ENCODE data around the gene SYT15.

Gene SYT15

GRCh38 chr10:46544989-46545791 is 33.7 kb upstream of the SYT15 start:
- no peak for DNase-seq (ENCODE audit: low spot score)

DNA sequence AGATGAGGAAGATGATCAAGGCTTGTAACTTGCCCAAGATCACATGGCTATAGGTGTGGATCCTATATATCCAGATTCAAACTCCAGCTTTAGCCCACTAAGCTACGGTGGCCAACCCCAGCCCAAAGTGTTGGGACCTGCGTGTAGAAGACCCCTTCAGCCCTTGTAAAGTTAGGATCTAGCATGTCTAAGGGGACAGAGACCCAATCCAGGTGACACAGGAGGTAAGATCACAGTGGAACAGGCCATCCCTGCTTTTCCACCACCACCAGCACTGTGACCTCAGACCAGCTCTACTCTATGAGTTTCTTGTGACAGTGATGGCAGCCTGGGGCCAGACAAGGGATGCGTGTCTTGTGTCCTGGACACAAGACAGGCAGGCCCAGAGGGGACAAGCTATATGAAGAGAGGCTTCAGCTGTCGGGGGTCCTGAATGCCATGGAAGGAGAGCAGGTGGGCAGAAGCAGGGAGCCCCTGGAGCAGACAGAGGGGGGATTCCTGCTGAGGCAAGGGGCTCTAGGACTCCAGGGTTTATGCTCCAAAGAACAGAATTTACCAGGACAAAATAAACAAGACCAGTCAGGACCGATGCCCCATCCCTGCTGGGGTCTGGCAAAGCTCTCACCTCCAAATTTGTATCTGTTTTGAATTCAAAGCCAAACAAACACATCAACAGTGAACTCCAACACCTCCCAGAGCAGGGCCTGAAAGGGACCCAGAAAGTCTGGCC is 32.9 kb upstream of the SYT15 start:
- DNase-seq (ENCODE audit: low spot score): no peak

GRCh38 chr10:46546591-46547540 is 32.1 kb upstream of the SYT15 start:
- no peak for DNase-seq (ENCODE audit: low spot score)

DNA sequence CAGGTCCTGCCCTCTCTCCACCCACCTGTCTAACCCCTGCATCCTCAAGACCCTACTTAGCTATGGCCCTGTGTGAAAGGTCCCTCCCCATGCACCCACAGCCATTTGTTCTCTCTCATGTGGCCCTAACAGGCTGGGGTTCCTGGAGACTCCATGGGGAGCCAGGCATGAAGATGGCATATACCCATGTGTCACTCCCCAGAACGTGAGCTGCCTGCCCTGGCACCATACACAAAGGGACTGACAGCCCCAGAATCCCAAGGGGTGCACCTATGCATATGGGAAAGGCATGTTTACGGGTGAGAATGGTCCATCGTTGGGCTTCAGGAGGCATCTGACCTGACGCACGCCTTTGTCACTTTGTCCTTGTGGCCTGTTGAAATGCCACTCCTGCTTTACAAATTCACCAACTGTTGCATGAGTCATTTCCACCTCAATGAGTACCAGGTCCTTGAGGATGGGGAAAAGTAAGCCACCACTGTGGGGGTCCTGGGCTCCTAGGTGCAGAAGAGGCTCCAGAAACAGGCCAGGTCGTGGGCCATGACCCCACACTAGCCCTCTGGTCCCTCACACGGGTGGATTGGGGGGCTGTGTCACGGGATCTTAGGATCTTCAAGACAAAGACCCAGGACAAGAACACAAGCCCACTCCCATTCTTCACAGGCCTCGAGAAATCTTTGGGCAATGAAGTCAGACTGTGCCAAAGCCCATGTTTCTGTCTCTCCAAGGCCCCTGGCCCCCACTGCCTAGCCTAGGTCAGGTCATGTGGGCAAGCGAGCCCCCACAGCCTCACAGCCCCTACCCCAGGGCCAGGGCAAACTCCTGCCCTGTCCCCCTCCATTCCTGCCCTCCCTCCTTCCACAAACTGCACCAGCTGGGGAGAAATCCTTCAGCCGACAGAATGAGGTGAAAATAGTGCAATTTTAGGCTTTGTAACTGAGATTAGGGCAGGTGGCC is 31.1 kb upstream of the SYT15 start:
- DNase-seq (ENCODE audit: low spot score): no peak

DNA sequence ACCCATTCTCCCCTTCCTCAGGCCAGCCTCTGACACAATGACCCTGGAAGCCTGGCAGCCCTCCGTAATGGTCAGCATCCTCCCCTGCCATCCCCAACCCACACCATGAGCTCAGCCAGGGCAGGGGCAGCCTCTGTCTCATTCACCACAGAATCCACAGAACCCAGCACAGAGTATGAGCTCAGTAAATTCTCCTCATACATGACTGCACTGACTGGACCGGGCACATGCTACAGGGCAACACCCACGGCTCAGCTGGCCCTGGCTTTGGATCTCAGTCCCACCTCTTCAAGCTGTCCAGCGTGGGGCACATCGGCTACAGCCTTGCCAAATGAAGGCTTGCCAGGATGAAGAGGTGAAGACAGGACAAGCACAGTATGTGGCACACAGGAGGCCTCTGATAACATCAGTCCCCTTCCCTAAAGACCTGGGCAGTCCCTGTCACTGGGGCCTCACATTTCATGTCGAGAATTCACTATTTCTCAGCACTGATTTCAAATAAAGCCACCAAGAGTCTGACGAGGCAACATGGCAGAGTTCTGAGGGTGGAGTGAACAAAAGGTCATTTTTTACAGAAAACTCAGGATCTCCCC is 30.3 kb upstream of the SYT15 start:
- DNase-seq (ENCODE audit: low spot score): no peak

DNA sequence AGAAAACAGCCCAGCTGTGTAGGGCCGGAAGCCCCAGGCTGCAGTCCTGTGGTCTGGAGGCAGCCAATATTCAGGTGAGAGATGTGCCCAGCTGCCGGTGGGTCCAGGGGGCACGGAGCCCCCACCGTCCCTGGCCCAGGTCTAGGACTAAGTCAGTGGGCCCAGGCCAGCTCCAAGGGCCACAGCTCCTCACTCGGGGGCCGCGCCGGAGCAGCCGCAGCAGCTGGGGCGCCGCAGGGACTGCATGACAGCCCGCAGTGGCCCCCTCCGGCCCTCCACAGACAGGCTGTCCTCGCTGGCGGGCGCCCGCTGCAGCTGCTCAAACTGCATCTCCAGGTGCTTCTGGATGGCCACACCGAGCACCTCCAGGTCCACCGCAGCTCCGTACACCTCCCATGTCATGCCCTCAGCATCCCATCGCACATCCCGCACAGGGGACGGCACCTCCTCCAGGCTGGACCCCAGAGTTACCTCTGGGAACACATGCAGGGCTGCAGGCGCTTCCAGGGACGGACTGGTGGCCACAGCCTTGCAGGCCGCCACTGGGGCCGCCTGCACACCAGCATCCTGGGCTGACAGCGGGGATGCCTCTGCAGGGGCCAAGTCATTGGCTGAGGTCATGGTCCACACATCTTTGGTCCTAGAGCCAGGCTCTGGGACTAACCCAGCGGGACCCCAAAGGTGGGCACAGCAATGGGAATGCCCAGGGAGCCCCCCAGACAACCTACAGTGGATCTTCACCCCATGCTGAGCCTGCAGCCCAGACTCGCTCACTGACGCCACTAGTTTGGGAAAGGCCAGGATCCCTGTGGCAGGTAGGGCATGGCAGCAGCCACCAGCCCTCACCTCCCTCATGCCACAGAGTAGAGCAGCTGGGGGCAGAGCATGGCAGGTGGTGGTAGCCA is 29.5 kb upstream of the SYT15 start:
- no peak for DNase-seq (ENCODE audit: low spot score)

GRCh38 chr10:46550076-46550790 is 28.7 kb upstream of the SYT15 start:
- DNase-seq (ENCODE audit: low spot score): no peak

- no peak for DNase-seq (ENCODE audit: low spot score)
Observed at GRCh38 chr10:46550795-46551700, 27.9 kb upstream of the SYT15 start.

DNA sequence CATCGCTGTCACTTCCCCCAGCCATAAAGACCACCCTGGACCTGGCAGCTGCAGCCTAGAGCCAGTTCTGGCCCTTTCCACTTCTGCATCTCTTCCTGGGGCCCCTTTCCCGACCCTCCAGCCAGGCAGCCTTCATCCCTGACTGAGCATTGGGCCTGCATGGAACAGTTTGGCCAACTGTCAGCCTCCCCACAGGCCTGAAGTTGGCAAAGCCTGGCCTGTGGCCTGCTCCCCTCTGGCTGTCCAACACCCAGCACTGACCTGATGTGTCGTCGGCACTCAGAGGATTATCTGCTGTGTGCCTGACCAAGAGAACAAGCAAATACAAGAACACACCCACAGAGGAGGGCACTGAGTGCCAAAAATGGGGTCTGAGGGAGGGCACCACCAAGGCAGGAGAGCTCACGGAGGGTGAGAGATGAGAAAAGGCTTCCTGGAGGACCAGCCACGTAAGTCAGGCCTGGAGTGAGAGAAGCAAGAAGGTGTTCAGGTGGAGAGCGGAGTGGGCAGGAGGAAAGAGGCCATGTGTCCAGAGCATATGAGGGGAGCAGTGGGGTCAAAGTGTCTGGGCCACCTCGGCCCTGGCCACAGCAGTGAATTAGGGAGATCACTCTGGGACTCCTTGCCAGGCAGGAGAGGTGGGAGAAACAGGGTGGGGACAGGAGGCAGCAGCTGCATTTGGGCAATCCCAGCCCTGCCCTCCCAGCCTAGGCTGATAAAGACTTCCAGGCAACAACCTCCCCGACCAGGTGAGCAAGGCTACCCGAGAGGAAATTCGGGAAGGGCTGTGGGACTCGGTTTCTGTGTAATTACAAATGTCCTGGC is 27.0 kb upstream of the SYT15 start:
- no peak for DNase-seq (ENCODE audit: low spot score)

DNA sequence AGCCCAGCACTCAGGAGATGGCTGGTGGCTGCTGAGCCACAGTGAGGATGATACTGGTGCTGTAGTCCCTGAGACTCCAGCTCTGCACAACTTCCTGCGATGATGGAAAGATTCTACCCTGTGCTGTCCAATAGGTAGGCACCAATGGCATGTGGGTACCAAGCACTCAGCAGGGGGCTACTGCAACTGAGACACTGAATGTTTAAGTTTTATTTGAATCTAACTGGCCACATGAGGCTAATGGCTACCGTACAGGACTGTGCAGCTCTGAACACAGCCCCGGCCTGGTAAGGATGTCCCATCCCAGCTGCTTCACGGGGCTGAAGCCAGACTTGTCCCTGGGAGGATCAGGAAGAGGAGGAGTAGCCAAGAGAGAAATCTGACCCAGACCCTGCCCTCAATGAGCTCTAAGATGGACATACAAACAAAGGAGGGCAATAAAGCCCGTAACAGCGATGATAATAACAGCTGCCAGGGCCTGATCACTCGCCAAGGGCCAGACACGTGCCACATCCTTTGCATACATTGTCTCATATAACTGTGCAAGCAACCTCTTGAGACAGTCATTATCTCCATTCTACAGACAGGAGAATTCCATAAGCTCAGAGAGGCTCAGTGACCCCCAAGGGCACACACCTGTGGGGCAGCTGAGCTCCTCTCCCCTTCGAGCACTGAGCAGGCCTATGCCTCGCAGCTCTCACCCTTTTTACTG is 26.2 kb upstream of the SYT15 start:
- DNase-seq (ENCODE audit: low spot score): no peak

DNA sequence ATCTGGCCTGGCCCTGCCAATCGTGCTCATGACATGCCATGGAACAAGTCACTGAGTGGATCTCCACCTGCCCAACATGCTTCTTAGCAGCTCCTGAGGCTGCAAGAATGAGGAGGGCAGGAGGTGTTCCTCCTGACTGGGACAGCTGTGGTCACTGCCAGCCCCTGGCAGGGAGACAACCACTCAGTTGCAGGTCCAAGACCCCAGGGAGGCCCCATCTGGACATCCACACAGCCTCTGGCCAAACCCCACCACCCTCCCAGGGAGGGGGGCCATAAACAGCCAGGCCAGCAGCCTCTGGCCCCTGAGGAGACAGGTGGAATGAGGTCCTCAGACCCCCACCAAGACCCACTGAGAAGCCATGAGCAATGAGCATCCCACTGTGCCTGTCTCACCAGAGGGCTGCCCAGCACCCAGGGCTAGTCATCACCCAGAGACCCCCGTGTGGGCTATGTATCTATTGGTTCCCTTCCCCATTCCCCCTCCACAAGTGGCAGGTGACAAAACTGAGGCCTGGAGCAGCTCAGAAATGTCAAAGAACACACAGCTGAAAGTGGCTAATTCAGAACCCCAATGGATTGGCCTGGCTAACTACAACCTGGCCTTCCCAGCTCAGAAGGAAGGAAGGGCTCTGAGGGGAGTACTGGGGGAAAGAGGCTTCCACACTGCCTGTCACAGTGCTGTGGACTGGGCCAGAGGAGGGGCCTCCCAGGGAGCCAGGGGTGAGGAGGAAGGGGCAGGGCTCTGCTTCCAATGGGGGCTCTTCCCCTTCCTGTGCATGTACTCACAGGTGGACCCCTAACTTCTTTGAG is 25.5 kb upstream of the SYT15 start:
- no peak for DNase-seq (ENCODE audit: low spot score)

DNA sequence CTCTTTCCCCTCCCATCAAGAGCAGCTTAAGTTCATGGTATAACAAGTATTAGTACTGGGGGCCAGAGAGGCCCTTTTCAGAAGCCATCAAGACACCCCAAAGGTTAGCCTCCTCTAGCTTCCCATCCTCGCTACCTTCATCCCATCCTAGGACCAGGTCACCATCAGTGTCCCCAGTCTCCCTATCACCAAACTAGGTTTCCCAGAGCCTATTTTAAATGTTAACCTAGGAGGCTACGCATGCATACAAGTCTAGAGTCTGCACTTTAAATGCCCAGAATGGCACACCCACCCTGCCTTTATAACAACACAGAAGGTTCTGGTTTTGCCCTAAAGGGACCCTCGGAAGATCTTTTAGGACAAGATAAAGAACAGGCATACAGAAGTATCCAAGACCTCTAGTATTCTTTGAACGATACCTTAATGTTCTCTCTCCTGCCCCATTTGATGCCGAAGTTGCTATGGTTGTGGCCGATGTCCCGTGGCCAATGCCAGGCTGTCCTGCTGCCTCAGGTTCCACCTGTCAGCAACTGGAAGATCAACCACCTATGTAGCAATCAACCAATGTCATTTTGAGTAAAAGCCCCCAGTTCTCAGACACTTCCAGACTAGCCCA is 24.7 kb upstream of the SYT15 start:
- no peak for DNase-seq (ENCODE audit: low spot score)

GRCh38 chr10:46555366-46555712 is 23.6 kb upstream of the SYT15 start:
- no peak for DNase-seq (ENCODE audit: low spot score)

DNA sequence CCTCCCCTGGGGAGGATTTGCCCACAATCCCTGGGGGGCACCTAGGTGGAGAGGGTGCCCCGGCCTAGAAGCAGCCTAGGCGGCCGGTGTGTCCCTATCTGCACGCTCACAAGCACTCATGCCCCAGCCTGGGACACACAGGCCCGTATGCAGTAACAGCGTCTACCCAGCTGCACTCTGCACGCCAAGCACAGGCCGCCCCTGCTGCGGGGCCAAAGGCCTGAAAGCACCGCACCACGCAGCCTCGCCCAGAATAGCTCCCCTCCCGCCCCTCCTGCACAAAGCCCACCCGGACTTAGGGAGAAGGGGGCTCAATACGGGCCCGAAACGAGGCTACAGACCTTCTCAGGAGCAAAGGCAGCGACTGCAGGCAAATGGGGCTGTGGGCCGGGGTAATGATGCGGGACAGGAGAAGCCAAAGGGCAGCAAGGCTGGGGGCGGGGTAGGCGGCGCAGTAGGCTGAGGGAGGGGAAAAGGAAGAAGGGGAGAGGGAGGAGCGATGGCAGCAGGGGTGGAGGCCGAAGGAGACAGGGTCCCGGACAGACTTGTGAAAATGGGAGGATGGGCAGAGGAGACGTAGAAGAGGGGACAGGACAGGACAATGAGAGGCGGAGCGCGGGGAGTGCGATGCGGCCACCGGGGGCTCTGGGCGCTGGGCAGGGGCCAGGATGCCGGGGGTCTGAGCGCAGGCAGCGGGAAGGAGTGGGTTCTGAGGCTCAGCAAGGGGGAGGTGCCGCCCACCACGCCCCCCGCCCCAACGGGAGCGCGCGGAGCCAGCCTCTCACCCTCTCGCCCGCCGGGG is 23.0 kb upstream of the SYT15 start:
- DNase-seq (ENCODE audit: low spot score): no peak
